Measurements from ENCODE around the gene SLCO4A1. TPM values are rescaled to one million over a fixed set of nuclear protein-coding genes. Genes with fewer than 3 reads are reported as not detected.

SLCO4A1 gene
- total and polyA plus RNA-seq, 12 donors, result 0.39 to 27.0 (median 4.9) TPM

GRCh38 chr20:62607366-62608217 lies 34.7 kb upstream of the SLCO4A1 start:
- intact Hi-C loops (cut with DNase I), result no loop called here
- Histone ChIP-seq H3K27ac (no peak overlapping the region), H3K4me1 (replicated peaks in 1 of 2) (peaks cover 0 to 10% of the 10 kb centered on the region in 2 donors), H3K4me3 (no peak overlapping the region), H3K9me3 (replicated peaks in 1 of 3) (no peaks in the 10 kb centered on the region), H3K27me3 (peaks cover 6% of the 10 kb centered on the region), H3K36me3 (replicated peaks in 1 of 2) (no peaks in the 10 kb centered on the region)
- TF ChIP-seq POLR2A (IDR thresholded peaks at IDR 0.05), result no peak
- TF ChIP-seq, protein P1, sequence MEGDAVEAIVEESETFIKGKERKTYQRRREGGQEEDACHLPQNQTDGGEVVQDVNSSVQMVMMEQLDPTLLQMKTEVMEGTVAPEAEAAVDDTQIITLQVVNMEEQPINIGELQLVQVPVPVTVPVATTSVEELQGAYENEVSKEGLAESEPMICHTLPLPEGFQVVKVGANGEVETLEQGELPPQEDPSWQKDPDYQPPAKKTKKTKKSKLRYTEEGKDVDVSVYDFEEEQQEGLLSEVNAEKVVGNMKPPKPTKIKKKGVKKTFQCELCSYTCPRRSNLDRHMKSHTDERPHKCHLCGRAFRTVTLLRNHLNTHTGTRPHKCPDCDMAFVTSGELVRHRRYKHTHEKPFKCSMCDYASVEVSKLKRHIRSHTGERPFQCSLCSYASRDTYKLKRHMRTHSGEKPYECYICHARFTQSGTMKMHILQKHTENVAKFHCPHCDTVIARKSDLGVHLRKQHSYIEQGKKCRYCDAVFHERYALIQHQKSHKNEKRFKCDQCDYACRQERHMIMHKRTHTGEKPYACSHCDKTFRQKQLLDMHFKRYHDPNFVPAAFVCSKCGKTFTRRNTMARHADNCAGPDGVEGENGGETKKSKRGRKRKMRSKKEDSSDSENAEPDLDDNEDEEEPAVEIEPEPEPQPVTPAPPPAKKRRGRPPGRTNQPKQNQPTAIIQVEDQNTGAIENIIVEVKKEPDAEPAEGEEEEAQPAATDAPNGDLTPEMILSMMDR (IDR thresholded peaks at IDR 0.05), result no peak
- DNase-seq, result no peak
- WGBS, 4 donors, result 74 to 83% (median 80%) methylated on average over 18 to 21 of the region's 21 CpGs

- TF ChIP-seq, protein P1 (IDR thresholded peaks at IDR 0.05), result no peak
- no peak for TF ChIP-seq POLR2A (IDR thresholded peaks at IDR 0.05)
- peaks cover 0 to 6% of the 10 kb centered on the region in 2 donors for H3K4me1 ChIP-seq (replicated peaks in 1 of 2)
- DNase-seq, result no peak
- no peaks in the 10 kb centered on the region for H3K9me3 ChIP-seq (replicated peaks in 1 of 3)
- 77 to 85% (median 83%) methylated on average over 7 to 14 of the region's 14 CpGs for WGBS, 4 donors
- no peaks in the 10 kb centered on the region for H3K36me3 ChIP-seq (replicated peaks in 1 of 2)
- H3K27me3 ChIP-seq, result peaks cover 6% of the 10 kb centered on the region
- intact Hi-C loops (cut with DNase I), result no loop called here
- no peak overlapping the region for H3K4me3 ChIP-seq
- no peak overlapping the region for H3K27ac ChIP-seq
Observed at GRCh38 chr20:62608218-62608565, 34.1 kb upstream of the SLCO4A1 start.

- no peak overlapping the region for H3K27ac ChIP-seq
- no peaks in the 10 kb centered on the region for H3K4me1 ChIP-seq (replicated peaks in 1 of 2)
- DNase-seq, result no peak
- TF ChIP-seq POLR2A (IDR thresholded peaks at IDR 0.05), result no peak
- TF ChIP-seq, protein P1 (IDR thresholded peaks at IDR 0.05), result no peak
- intact Hi-C loops (cut with DNase I), result no loop called here
- WGBS, 4 donors, result 86 to 88% (median 87%) methylated on average over 11 of the region's 11 CpGs
- no peaks in the 10 kb centered on the region for H3K36me3 ChIP-seq (replicated peaks in 1 of 2)
- peaks cover 4% of the 10 kb centered on the region for H3K27me3 ChIP-seq
- H3K4me3 ChIP-seq, result no peak overlapping the region
- H3K9me3 ChIP-seq (replicated peaks in 1 of 3), result no peaks in the 10 kb centered on the region
Observed at GRCh38 chr20:62609279-62609720, 33.0 kb upstream of the SLCO4A1 start.

GRCh38 chr20:62609811-62610757 lies 32.2 kb upstream of the SLCO4A1 start:
- WGBS, 4 donors, result 73 to 79% (median 77%) methylated on average over 11 to 22 of the region's 22 CpGs
- no peak overlapping the region for H3K4me3 ChIP-seq
- no peaks in the 10 kb centered on the region for H3K36me3 ChIP-seq (replicated peaks in 1 of 2)
- intact Hi-C loops (cut with DNase I), result loop anchor here (5.0 to 10.0 kb wide), 2 partner anchors 183 to 215 kb away; partner anchors contain the start of gene RBBP8NL (in 1 of the 2)
- no peak overlapping the region for H3K27ac ChIP-seq
- H3K4me1 ChIP-seq (replicated peaks in 1 of 2), result no peaks in the 10 kb centered on the region
- no peaks in the 10 kb centered on the region for H3K9me3 ChIP-seq (replicated peaks in 1 of 3)
- DNase-seq, result no peak
- TF ChIP-seq POLR2A (IDR thresholded peaks at IDR 0.05), result no peak
- H3K27me3 ChIP-seq, result no peaks in the 10 kb centered on the region

All from adrenal gland (tissue), 12 donors.